ENCODE results near the gene TTC33.
"Not testable (repeated sequence)": the region's sequence is repeated elsewhere in the genome, so short reads cannot be mapped to it uniquely, and the experiment has no call there.

TTC33 gene

DNA sequence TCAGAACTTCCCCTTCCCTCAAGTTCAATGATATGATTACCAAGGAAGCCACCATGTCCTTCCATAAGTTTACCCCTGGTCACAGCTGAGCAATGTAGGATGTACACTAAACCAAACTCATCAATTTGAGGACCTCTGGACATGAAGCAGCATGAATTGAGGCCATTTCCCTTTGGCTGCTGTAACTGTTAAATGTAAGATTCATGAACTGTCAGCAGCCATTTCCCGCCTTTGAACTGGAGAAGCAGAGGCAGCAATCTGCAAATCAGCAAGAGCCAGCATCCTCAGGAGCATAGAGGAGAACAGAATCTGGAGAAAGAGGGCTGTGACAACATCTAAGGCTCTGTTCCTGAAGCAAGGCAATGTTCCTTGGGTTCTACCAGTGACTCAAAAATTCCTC lies 180.3 kb downstream of the TTC33 start:
- TF ChIP-seq, protein P1, sequence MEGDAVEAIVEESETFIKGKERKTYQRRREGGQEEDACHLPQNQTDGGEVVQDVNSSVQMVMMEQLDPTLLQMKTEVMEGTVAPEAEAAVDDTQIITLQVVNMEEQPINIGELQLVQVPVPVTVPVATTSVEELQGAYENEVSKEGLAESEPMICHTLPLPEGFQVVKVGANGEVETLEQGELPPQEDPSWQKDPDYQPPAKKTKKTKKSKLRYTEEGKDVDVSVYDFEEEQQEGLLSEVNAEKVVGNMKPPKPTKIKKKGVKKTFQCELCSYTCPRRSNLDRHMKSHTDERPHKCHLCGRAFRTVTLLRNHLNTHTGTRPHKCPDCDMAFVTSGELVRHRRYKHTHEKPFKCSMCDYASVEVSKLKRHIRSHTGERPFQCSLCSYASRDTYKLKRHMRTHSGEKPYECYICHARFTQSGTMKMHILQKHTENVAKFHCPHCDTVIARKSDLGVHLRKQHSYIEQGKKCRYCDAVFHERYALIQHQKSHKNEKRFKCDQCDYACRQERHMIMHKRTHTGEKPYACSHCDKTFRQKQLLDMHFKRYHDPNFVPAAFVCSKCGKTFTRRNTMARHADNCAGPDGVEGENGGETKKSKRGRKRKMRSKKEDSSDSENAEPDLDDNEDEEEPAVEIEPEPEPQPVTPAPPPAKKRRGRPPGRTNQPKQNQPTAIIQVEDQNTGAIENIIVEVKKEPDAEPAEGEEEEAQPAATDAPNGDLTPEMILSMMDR (IDR thresholded peaks at IDR 0.05; ENCODE audit: borderline replicate concordance, insufficient read depth, low read depth, low read length): no peak

DNA sequence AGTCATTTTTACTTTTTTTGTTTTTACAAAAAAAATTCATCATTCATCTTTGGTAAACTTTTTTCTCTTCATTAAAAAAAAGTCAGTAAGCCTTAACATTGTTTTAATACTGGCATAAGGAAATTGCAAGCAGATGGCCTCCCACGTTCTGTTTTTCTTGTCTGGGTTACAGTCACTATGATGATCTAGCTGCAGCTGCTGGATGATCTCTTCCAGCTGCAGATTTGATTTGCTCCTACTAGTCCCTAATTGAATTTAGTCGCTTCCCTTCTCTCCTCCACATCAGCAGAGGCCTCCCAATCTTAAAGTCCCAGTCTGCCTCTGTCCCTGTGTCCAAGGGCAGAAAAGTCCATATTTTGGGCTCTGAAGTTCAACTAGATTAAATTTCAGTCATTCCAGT lies 182.8 kb downstream of the TTC33 start:
- no peak overlapping the region for H3K4me3 ChIP-seq (ENCODE audit: low read depth, low read length)
- TF ChIP-seq, protein P1 (IDR thresholded peaks at IDR 0.05; ENCODE audit: borderline replicate concordance, insufficient read depth, low read depth, low read length): no peak

More for the DNA sequence above, 180.3 kb downstream of the TTC33 start:
- H3K4me3 ChIP-seq (ENCODE audit: low read depth, low read length): no peak overlapping the region

DNA sequence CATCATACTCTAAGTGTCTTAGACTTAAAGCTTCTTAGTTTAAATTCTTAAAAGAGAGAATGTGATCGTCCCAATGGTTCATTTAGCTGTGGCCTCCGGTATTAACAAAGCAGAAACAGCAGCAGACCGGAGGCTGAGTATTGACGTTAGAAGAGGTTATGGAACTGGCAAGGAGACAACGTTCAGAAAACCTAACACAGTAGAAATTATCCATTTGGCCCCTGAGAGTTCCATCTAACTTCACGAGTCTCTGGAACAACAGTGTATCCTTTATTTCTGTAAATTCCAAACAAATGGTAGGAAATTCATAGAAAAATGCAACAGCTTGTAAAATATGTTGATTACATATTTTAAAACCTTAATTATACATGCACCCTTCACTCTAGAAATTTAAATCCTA lies 183.4 kb downstream of the TTC33 start:
- TF ChIP-seq, protein P1 (IDR thresholded peaks at IDR 0.05; ENCODE audit: borderline replicate concordance, insufficient read depth, low read depth, low read length): no peak
- no peak overlapping the region for H3K4me3 ChIP-seq (ENCODE audit: low read depth, low read length)

- TF ChIP-seq, protein P1 (IDR thresholded peaks at IDR 0.05; ENCODE audit: borderline replicate concordance, insufficient read depth, low read depth, low read length): no peak
- H3K4me3 ChIP-seq (ENCODE audit: low read depth, low read length): no peak overlapping the region
Observed at GRCh38 chr5:40571729-40572128, 184.0 kb downstream of the TTC33 start.

DNA sequence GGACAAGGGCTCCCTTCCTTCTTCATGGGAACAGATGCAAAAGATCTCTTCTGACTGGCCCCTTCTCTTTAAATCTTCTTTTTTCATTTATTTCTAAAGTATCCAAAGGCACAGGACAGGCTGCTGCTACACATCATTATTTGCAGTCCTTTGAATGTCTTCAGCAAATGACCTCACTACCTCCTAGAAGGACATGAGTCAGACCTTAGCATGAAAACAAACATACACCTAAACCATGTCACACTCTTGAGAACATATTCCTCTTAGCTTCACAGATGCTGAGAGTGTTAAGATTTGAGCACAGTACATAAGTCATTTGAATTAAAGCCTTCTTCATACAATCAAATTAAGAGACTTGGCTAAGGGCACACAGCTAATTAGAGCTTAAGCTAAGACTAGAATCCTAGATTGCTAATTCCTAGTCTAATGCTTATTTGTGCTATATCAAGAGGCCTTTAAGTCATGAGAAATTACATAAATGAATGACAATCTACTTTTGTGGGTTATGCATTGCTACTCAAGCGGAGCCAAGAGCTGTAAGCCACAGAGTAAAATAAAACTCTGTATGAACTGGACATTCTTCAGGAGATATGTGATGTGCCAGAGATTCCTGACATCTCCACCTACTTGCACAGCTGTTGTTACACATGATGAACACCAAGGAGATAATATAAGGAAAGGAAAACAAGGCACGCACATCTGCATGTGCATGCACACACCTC lies 185.2 kb downstream of the TTC33 start:
- TF ChIP-seq, protein P1 (IDR thresholded peaks at IDR 0.05; ENCODE audit: borderline replicate concordance, insufficient read depth, low read depth, low read length): no peak
- no peak overlapping the region for H3K4me3 ChIP-seq (ENCODE audit: low read depth, low read length)

GRCh38 chr5:40569546-40570270 lies 186.1 kb downstream of the TTC33 start:
- H3K4me3 ChIP-seq (ENCODE audit: low read depth, low read length): no peak overlapping the region
- TF ChIP-seq, protein P1 (IDR thresholded peaks at IDR 0.05; ENCODE audit: borderline replicate concordance, insufficient read depth, low read depth, low read length): no peak

- TF ChIP-seq, protein P1 (IDR thresholded peaks at IDR 0.05; ENCODE audit: borderline replicate concordance, insufficient read depth, low read depth, low read length): no peak
- no peak overlapping the region for H3K4me3 ChIP-seq (ENCODE audit: low read depth, low read length)
Observed at GRCh38 chr5:40568548-40568947, 187.2 kb downstream of the TTC33 start.

DNA sequence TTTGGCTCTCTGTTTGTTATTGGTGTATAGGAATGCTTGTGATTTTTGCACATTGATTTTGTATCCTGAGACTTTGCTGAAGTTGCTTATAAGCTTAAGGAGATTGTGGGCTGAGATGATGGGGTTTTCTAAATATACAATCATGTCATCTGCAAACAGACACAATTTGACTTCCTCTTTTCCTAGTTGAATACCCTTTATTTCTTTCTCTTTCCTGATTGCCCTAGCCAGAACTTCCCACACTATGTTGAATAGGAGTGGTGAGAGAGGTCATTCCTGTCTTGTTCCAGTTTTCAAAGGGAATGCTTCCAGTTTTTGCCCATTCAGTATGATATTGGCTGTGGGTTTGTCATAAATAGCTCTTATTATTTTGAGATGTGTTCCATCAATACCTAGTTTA lies 192.6 kb downstream of the TTC33 start:
- not testable (repeated sequence) for H3K4me3 ChIP-seq (ENCODE audit: low read depth, low read length)
